Activated CD8-positive, alpha-beta T cell treated with anti-CD3 and anti-CD28 coated beads for 36 hours (primary cell): ENCODE results near the gene EPB41L5. TPM values are rescaled to one million over a fixed set of nuclear protein-coding genes. Genes with fewer than 3 reads are reported as not detected.
"Not testable (repeated sequence)": the region's sequence is repeated elsewhere in the genome, so short reads cannot be mapped to it uniquely, and the experiment has no call there.

Experiments used
- ATAC-seq: fragments of 200-7000 bp; cut with Tn5 transposase; one replicate; pipeline ENCODE4 v1.10.0; 2021; ENCODE audit warnings: mild to moderate bottlenecking, moderate library complexity
- CTCF ChIA-PET: fragments of 350-600 bp; sonication (Branson Sonifier 250); formaldehyde crosslinking; loops from one replicate; lab custom pipeline; 2021; ENCODE audit warnings: antibody characterized with exemption; lab: Charles Lee
- POLR2A ChIA-PET: fragments of 350-600 bp; sonication (Branson Sonifier 250); formaldehyde crosslinking; loops from one replicate; lab custom pipeline; 2021; ENCODE audit warnings: antibody characterized with exemption; lab: Charles Lee
- DNase-seq: peaks from one replicate; pipeline ENCODE4 v3.0.0-alpha.2; 2020
- H3K27ac Mint-ChIP-seq: one replicate; pipeline ENCODE4 v1.8.0; 2021; ENCODE audit warnings: mild to moderate bottlenecking, mixed read lengths
- H3K27me3 Mint-ChIP-seq: one replicate; pipeline ENCODE4 v1.8.0; 2021; ENCODE audit warnings: mixed read lengths
- H3K36me3 Mint-ChIP-seq: one replicate; pipeline ENCODE4 v1.8.0; 2021; ENCODE audit warnings: low read depth, mixed read lengths
- H3K4me1 Mint-ChIP-seq: one replicate; pipeline ENCODE4 v1.8.0; 2021; ENCODE audit warnings: low read depth, mixed read lengths
- H3K4me3 Mint-ChIP-seq: one replicate; pipeline ENCODE4 v1.8.0; 2021; ENCODE audit warnings: mild to moderate bottlenecking, moderate library complexity, mixed read lengths
- H3K9me3 Mint-ChIP-seq: one replicate; pipeline ENCODE4 v1.8.0; 2021; ENCODE audit warnings: mixed read lengths
- intact Hi-C: fragments of 100-400 bp; cut with micrococcal nuclease; formaldehyde crosslinking; loops from one replicate; pipeline ENCODE4 v1.10.0; 2022
- total RNA-seq, 2 experiments: library from RNA; stranded (reverse); gene quantifications; one replicate each; pipeline ENCODE4 v1.2.3, GENCODE V29; 2021
- TF ChIP-seq, protein P1 (sequence below): fragments of 200-600 bp; IDR thresholded peaks from one replicate; pipeline ENCODE4 v1.8.0; 2022; ENCODE audit warnings: antibody characterized with exemption, mild to moderate bottlenecking

EPB41L5 gene
- total RNA-seq, 2 experiments from 2014 or later = 3.9 TPM

DNA sequence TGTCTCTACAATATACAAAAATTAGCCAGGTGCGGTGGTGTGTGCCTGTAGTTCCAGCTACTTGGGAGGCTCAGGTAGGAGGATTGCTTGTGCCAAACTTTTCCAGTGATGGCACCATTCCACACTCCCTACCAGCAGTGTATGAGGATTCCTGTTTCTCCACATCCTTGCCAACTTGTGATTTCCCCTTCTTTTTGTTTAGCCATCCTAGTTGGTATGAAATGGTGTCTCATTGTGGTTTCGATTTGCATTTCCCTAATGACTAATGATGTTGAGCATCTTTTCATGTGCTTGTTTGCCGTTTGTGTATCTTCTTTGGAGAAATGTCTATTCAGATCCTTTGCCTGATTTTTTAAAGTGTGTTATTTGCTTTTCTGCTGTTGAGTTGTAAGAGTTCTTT, 41.0 kb downstream of the EPB41L5 start:
- CTCF ChIA-PET = no interaction called here

DNA sequence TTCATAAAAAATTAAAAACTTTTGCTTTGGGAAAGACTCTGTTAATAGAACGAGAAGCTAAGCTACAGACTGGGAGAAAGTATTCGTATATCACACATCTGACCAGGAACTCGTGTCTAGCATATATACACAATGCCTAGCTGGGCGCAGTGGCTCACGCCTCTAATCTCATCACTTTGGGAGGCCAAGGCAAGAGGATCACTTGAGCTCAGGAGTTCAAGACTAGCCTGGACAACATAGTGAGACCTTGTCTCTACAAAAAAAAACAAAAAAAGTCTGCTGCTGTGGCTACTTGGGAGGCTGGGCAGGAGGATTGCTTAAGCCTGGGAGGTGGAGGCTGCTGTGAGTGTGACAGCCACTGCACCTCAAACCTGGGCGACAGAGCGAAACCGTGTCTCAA, 46.6 kb downstream of the EPB41L5 start:
- no peak for DNase-seq
- no peak for ATAC-seq
- Mint-ChIP-seq H3K4me3 (no peak overlapping the region), H3K36me3 (peaks cover 7% of the 10 kb centered on the region), H3K4me1 (no peaks in the 10 kb centered on the region), H3K27ac (no peak overlapping the region), H3K27me3 (no peaks in the 10 kb centered on the region), H3K9me3 (peaks cover 4% of the 10 kb centered on the region)
- ChIA-PET CTCF (interaction anchor here (0.8 to 1.5 kb wide), 2 partner anchors 27 to 116 kb away, joined by 3 read pairs; no protein-coding TSS in a partner anchor), POLR2A (no interaction called here)
- intact Hi-C loops = no loop called here
- TF ChIP-seq, protein P1, sequence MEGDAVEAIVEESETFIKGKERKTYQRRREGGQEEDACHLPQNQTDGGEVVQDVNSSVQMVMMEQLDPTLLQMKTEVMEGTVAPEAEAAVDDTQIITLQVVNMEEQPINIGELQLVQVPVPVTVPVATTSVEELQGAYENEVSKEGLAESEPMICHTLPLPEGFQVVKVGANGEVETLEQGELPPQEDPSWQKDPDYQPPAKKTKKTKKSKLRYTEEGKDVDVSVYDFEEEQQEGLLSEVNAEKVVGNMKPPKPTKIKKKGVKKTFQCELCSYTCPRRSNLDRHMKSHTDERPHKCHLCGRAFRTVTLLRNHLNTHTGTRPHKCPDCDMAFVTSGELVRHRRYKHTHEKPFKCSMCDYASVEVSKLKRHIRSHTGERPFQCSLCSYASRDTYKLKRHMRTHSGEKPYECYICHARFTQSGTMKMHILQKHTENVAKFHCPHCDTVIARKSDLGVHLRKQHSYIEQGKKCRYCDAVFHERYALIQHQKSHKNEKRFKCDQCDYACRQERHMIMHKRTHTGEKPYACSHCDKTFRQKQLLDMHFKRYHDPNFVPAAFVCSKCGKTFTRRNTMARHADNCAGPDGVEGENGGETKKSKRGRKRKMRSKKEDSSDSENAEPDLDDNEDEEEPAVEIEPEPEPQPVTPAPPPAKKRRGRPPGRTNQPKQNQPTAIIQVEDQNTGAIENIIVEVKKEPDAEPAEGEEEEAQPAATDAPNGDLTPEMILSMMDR = no peak

More for the DNA sequence above, 41.0 kb downstream of the EPB41L5 start:
- Mint-ChIP-seq H3K36me3 (peaks cover 34% of the 10 kb centered on the region), H3K9me3 (peaks cover 25% of the 10 kb centered on the region), H3K4me3 (no peak overlapping the region), H3K4me1 (no peaks in the 10 kb centered on the region), H3K27me3 (no peaks in the 10 kb centered on the region), H3K27ac (no peak overlapping the region)
- POLR2A ChIA-PET = interaction anchor here (0.6 kb wide), 1 partner anchor 174 kb away, joined by 3 read pairs; no protein-coding TSS in a partner anchor
- no peak for ATAC-seq
- TF ChIP-seq, protein P1 = no peak
- no peak for DNase-seq
- intact Hi-C loops = no loop called here

DNA sequence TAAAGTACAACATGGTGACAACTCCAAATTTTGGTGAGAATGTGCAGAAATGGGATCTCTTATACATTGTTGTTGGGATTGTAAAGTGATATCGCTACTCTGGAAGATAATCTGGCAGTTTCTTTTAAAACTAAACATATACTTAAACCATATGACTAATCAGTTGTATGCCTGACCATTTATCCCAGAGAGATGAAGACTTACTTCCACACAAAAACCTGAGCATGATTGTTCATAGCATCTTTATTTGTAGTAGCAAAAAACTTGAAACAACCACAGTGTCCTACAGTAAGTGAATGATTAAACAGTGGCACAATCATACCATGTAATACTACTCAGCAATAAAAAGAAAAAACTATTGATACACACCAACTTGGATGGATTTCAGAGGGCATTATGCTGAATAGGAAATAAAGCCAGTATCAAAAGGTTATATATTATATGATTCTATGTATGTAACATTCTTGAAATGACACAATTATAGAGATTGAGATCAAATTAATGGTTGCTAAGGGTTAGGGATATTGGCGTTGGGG, 47.3 kb downstream of the EPB41L5 start:
- ChIA-PET POLR2A (no interaction called here), CTCF (interaction anchor here (0.8 kb wide), 1 partner anchor 26 kb away, joined by 3 read pairs; no protein-coding TSS in a partner anchor)
- DNase-seq = no peak
- ATAC-seq = no peak
- Mint-ChIP-seq H3K27me3 (no peaks in the 10 kb centered on the region), H3K4me1 (no peaks in the 10 kb centered on the region), H3K36me3 (peaks cover 7% of the 10 kb centered on the region), H3K9me3 (peaks cover 4% of the 10 kb centered on the region), H3K4me3 (no peak overlapping the region), H3K27ac (no peak overlapping the region)
- intact Hi-C loops = no loop called here
- TF ChIP-seq, protein P1 = no peak

DNA sequence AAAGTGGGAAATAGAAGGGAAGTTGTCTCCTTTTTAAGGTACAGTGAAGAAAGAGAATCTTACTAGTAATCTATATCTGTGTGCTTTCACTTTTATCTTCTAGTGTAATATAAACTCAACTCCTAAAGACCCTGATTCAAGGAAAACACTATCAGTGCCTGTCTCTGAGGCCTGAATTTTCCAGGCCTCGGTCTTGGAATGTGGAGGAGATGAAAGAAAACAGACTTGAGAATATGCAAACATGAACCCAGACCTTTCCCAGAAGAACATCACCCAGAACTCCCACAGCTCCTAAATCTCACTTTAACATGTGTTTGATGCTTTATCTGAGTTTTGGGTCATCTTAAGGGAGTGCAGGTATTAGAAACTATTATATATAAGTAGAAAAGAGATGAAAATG, 51.8 kb downstream of the EPB41L5 start:
- CTCF ChIA-PET = interaction anchor here (1.1 kb wide), 1 partner anchor 110 kb away, joined by 4 read pairs; no protein-coding TSS in a partner anchor
- no peak overlapping the region for H3K4me3 Mint-ChIP-seq
- no peaks in the 10 kb centered on the region for H3K27me3 Mint-ChIP-seq
- H3K4me1 Mint-ChIP-seq = no peaks in the 10 kb centered on the region
- H3K9me3 Mint-ChIP-seq = no peaks in the 10 kb centered on the region
- POLR2A ChIA-PET = no interaction called here
- H3K27ac Mint-ChIP-seq = no peak overlapping the region
- intact Hi-C loops = no loop called here
- H3K36me3 Mint-ChIP-seq = no peaks in the 10 kb centered on the region
- ATAC-seq = no peak
- TF ChIP-seq, protein P1 = no peak
- DNase-seq = no peak

DNA sequence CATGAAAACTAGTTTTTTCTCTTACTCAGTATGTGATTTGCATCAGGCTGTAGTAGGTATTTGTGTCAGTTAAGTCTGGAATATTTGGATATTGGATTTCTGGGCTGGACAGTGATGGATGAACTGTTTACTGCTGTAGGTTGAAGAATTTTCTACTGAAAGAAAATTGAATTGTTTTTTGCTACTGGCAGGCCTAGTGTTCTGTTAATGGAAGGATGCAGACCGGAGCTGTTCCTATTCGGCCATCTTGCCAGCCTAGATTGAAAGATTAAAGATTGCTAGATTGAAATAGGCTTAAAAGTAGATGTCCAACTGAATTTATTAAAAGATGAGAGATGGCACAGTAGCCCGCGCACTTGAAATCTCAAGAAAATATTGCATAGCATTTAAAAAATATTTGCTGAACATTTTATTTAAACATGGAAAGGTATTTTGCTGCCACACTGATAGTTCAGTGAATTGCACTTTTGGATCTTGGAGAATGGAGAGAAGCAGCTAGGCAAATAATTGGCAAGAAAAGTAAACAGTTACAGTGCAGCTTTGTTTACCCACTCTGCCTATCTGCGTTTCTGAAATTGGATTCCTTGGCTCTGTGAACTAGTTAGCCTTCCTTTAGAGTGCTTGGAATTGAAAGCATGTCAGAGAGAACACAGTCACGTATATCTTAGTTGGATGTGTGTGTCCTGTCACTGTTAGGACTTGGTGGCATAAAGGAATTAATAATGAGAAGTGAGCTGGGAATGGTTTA, 54.1 kb downstream of the EPB41L5 start:
- Mint-ChIP-seq H3K27me3 (no peaks in the 10 kb centered on the region), H3K36me3 (no peaks in the 10 kb centered on the region), H3K4me1 (no peaks in the 10 kb centered on the region), H3K9me3 (no peaks in the 10 kb centered on the region), H3K4me3 (no peak overlapping the region), H3K27ac (no peak overlapping the region)
- no peak for ATAC-seq
- TF ChIP-seq, protein P1 = no peak
- no peak for DNase-seq
- intact Hi-C loops = no loop called here
- ChIA-PET POLR2A (no interaction called here), CTCF (no interaction called here)

DNA sequence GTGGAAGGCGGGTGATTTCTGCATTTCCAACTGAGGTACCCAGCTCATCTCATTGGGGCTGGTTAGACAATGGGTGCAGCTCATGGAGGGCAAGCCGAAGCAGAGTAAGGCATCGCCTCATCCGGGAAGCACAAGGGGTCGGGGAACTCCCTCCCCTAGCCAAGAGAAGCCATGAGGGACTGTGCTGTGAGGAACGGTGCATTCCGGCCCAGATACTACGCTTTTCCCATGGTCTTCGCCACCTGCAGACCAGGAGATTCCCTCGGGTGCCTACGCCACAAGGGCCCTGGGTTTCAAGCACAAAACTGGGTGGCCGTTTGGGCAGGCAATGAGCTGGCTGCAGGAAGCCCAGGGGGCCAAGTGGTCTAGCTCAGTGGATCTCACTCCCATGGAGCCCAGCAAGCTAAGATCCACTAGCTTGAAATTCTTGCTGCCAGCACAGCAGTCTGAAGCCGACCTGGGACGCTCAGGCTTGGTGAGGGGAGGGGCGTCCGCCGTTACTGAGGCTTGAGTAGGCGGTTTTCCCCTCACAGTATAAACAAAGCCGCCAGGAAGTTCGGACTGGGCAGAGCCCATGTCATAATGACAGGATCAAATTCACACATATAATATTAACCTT, 55.3 kb downstream of the EPB41L5 start:
- H3K4me3 Mint-ChIP-seq, ATAC-seq, CTCF ChIA-PET, intact Hi-C loops, H3K27ac Mint-ChIP-seq, H3K27me3 Mint-ChIP-seq, POLR2A ChIA-PET, H3K4me1 Mint-ChIP-seq, H3K9me3 Mint-ChIP-seq, DNase-seq, H3K36me3 Mint-ChIP-seq: not testable (repeated sequence)
